ENCODE data around the gene TRIO.

TRIO gene

GRCh38 chr5:14226554-14226953, 83.4 kb downstream of the TRIO start:
- no peak for DNase-seq (ENCODE audit: low read depth)

- no peak for DNase-seq (ENCODE audit: low read depth)
Observed at GRCh38 chr5:14226992-14227391, 83.8 kb downstream of the TRIO start.

GRCh38 chr5:14227513-14227912, 84.4 kb downstream of the TRIO start:
- DNase-seq (ENCODE audit: low read depth), result no peak

- DNase-seq (ENCODE audit: low read depth), result no peak
Observed at GRCh38 chr5:14228219-14228618, 85.1 kb downstream of the TRIO start.

- no peak for DNase-seq (ENCODE audit: low read depth)
Observed at GRCh38 chr5:14229181-14229580, 86.0 kb downstream of the TRIO start.

GRCh38 chr5:14229734-14230133, 86.6 kb downstream of the TRIO start:
- DNase-seq (ENCODE audit: low read depth), result no peak

- peak; percentile 36 for DNase-seq (ENCODE audit: low read depth)
Observed at GRCh38 chr5:14231156-14231555, 88.0 kb downstream of the TRIO start.

GRCh38 chr5:14231890-14232289, 88.7 kb downstream of the TRIO start:
- no peak for DNase-seq (ENCODE audit: low read depth)

- no peak for DNase-seq (ENCODE audit: low read depth)
Observed at GRCh38 chr5:14234204-14234603, 91.1 kb downstream of the TRIO start.

GRCh38 chr5:14235872-14236271, 92.7 kb downstream of the TRIO start:
- DNase-seq (ENCODE audit: low read depth), result no peak

GRCh38 chr5:14236757-14237156, 93.6 kb downstream of the TRIO start:
- DNase-seq (ENCODE audit: low read depth), result no peak

- DNase-seq (ENCODE audit: low read depth), result no peak
Observed at GRCh38 chr5:14237317-14238086, 94.4 kb downstream of the TRIO start.

- DNase-seq (ENCODE audit: low read depth), result no peak
Observed at GRCh38 chr5:14238272-14238671, 95.1 kb downstream of the TRIO start.

- DNase-seq (ENCODE audit: low read depth), result no peak
Observed at GRCh38 chr5:14239404-14239803, 96.3 kb downstream of the TRIO start.

GRCh38 chr5:14239951-14240350, 96.8 kb downstream of the TRIO start:
- DNase-seq (ENCODE audit: low read depth), result no peak

GRCh38 chr5:14240359-14240758, 97.2 kb downstream of the TRIO start:
- DNase-seq (ENCODE audit: low read depth), result no peak

GRCh38 chr5:14241141-14241540, 98.0 kb downstream of the TRIO start:
- DNase-seq (ENCODE audit: low read depth), result no peak

- no peak for DNase-seq (ENCODE audit: low read depth)
Observed at GRCh38 chr5:14242447-14242846, 99.3 kb downstream of the TRIO start.

GRCh38 chr5:14242871-14243383, 99.8 kb downstream of the TRIO start:
- no peak for DNase-seq (ENCODE audit: low read depth)

- no peak for DNase-seq (ENCODE audit: low read depth)
Observed at GRCh38 chr5:14243766-14244165, 100.6 kb downstream of the TRIO start.

GRCh38 chr5:14244721-14245120, 101.6 kb downstream of the TRIO start:
- DNase-seq (ENCODE audit: low read depth), result no peak

- DNase-seq (ENCODE audit: low read depth), result no peak
Observed at GRCh38 chr5:14245132-14245925, 102.2 kb downstream of the TRIO start.

GRCh38 chr5:14246350-14247053, 103.4 kb downstream of the TRIO start:
- no peak for DNase-seq (ENCODE audit: low read depth)

Data from HS-5 (cell line).